PC-3 (cell line): ENCODE data around the gene JAML. TPM values are rescaled to one million over a fixed set of nuclear protein-coding genes. Genes with fewer than 3 reads are reported as not detected.

ENCODE experiments used
- ATAC-seq: fragments of 200-7000 bp; cut with Tn5 transposase; 2 replicates; pipeline ENCODE4 v1.9.1; 2020; ENCODE audit warnings: mild to moderate bottlenecking, moderate library complexity
- BruUV-seq: library from RNA; stranded (reverse); fragments of 400-500 nt; replicated peaks from 2 replicates; lab custom pipeline; 2021; lab: Mats Ljungman, UMichigan
- CTCF ChIA-PET: fragments of 300-600 bp; sonication (Branson Sonifier 250); formaldehyde crosslinking; loops from one replicate; lab custom pipeline; 2022; ENCODE audit warnings: antibody characterized with exemption; lab: Charles Lee
- POLR2A ChIA-PET: fragments of 300-600 bp; sonication (Branson Sonifier 250); formaldehyde crosslinking; loops from one replicate; lab custom pipeline; 2022; ENCODE audit warnings: antibody characterized with exemption; ENCODE audit not compliant: unreplicated experiment; lab: Charles Lee
- DNase-seq: peaks from one replicate; pipeline ENCODE4 v3.0.0-alpha.2; 2015
- H2AFZ ChIP-seq: fragments of 300-600 bp; sonication (generic); 2 replicates; pipeline ENCODE4 v1.6.0; 2016; ENCODE audit warnings: antibody characterized with exemption, low read length
- H3F3A ChIP-seq: fragments of 300-600 bp; sonication (generic); one replicate; pipeline ENCODE4 v1.6.0; 2017; ENCODE audit warnings: antibody characterized with exemption, low read length, control low read depth, mild to moderate bottlenecking; ENCODE audit not compliant: unreplicated experiment
- H3K27ac ChIP-seq: fragments of 300-600 bp; sonication (generic); 2 replicates; pipeline ENCODE4 v1.5.1; 2016; ENCODE audit warnings: mild to moderate bottlenecking, low read length
- H3K27me3 ChIP-seq: fragments of 300-600 bp; sonication (generic); 2 replicates; pipeline ENCODE4 v1.6.1; 2016; ENCODE audit warnings: low read length, mixed read lengths
- H3K36me3 ChIP-seq: fragments of 300-600 bp; sonication (generic); 2 replicates; pipeline ENCODE4 v1.6.1; 2016; ENCODE audit warnings: low read depth, mixed run types, low read length, mixed read lengths
- H3K4me1 ChIP-seq: fragments of 300-600 bp; sonication (generic); 2 replicates; pipeline ENCODE4 v1.5.1; 2016; ENCODE audit warnings: low read length; ENCODE audit not compliant: insufficient read depth
- H3K4me2 ChIP-seq: fragments of 300-600 bp; sonication (generic); 2 replicates; pipeline ENCODE4 v1.6.0; 2016; ENCODE audit warnings: low read length
- H3K4me3 ChIP-seq: fragments of 300-600 bp; sonication (generic); 2 replicates; pipeline ENCODE4 v1.5.1; 2016; ENCODE audit warnings: mild to moderate bottlenecking, low read length, mixed read lengths
- H3K79me2 ChIP-seq: fragments of 300-600 bp; sonication (generic); 2 replicates; pipeline ENCODE4 v1.6.1; 2017; ENCODE audit warnings: low read length, mixed read lengths
- H3K9ac ChIP-seq: fragments of 300-600 bp; sonication (generic); 2 replicates; pipeline ENCODE4 v1.6.0; 2016; ENCODE audit warnings: mild to moderate bottlenecking, low read length
- H3K9me2 ChIP-seq: fragments of 300-600 bp; sonication (generic); replicated peaks from 2 replicates; pipeline ENCODE4 v1.6.1; 2016; ENCODE audit warnings: mixed run types, low read length, mixed read lengths
- H3K9me3 ChIP-seq: fragments of 300-600 bp; sonication (generic); 2 replicates; pipeline ENCODE4 v1.6.1; 2016; ENCODE audit warnings: low read length, mixed read lengths
- H4K20me1 ChIP-seq: fragments of 300-600 bp; sonication (generic); 2 replicates; pipeline ENCODE4 v1.6.1; 2016; ENCODE audit warnings: low read length, mixed read lengths
- EZH2 ChIP-seq: fragments of 300-600 bp; sonication (generic); IDR thresholded peaks from one replicate; pipeline ENCODE4 v1.6.1; 2017; ENCODE audit warnings: antibody characterized with exemption, mild to moderate bottlenecking, low read length; ENCODE audit not compliant: unreplicated experiment
- EZH2phosphoT487 ChIP-seq: fragments of 300-600 bp; sonication (generic); IDR thresholded peaks from 2 replicates; pipeline ENCODE4 v1.6.1; 2018; ENCODE audit warnings: mild to moderate bottlenecking, antibody characterized with exemption, low read length, borderline replicate concordance
- intact Hi-C: fragments of 100-400 bp; cut with micrococcal nuclease; formaldehyde crosslinking; loops from 2 replicates; pipeline ENCODE4 v1.9.0; 2023
- total RNA-seq: library from RNA; depleted of rRNA; stranded (reverse); fragments of >200 nt; gene quantifications from 2 replicates; pipeline ENCODE4 v1.2.3, GENCODE V29; 2014
- TF ChIP-seq, protein P1 (sequence below): fragments of 300-600 bp; sonication (generic); conservative IDR thresholded peaks from 2 replicates; pipeline ENCODE4 v1.5.1; 2017; ENCODE audit warnings: antibody characterized with exemption, low read depth, mild to moderate bottlenecking, low read length

The JAML gene
- total RNA-seq, 1 experiment from 2014 or later: not detected

DNA sequence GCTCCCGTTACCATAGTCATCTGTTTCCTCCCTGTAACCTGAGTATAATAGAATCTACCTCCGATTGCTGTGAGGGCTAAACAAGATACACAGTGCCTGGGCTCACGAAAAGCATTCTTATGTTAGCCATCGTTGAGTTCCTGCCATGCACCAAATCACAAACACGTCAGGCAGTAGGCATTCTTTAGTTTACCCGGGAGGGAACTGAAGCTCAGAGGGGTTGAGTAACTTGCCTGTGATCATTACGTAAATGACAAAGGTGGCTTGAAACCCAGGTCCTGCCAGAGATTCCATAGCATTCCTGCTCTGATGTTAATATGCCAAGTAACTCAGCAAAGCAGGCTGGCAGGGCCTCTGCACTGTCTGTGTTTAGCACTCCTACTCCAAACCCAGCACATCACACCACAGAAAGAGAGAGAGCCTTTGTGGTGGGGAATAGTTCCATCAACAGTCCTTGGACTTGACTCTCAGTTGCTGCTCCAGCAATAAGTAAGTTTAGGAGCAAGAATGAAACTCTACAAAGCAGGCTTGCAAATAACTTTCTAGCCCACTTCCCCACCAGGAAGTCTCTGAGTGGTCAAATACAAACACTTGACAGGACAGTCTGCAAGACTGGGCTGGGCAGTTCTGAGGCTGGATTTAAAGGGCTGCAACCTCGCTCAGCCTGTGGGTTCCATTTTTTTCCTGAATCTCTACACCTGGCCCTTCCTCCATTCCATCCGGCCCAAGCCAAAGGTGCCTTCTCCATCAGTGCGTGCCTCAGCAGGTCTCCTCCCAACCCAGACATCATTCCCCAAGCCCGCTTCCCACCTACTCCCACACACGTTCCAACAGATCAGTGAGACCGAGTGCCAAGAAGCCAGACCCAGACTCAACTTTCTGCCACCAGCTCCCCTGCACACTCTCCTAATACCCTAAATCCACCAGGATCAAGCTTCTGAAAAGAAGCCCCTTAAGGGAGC lies 49.5 kb downstream of the JAML start:
- H3K9me3 ChIP-seq: no peaks in the 10 kb centered on the region
- CTCF ChIA-PET: no interaction called here
- peaks cover 4% of the 10 kb centered on the region for H3K27me3 ChIP-seq
- H3K4me1 ChIP-seq: peaks cover 19% of the 10 kb centered on the region
- H3K36me3 ChIP-seq: no peaks in the 10 kb centered on the region
- intact Hi-C loops: no loop called here
- H3K27ac ChIP-seq: no peak overlapping the region
- H3F3A ChIP-seq: no peaks in the 10 kb centered on the region
- no peak overlapping the region for H3K9ac ChIP-seq
- no TSS peak for BruUV-seq
- TF ChIP-seq, protein P1, sequence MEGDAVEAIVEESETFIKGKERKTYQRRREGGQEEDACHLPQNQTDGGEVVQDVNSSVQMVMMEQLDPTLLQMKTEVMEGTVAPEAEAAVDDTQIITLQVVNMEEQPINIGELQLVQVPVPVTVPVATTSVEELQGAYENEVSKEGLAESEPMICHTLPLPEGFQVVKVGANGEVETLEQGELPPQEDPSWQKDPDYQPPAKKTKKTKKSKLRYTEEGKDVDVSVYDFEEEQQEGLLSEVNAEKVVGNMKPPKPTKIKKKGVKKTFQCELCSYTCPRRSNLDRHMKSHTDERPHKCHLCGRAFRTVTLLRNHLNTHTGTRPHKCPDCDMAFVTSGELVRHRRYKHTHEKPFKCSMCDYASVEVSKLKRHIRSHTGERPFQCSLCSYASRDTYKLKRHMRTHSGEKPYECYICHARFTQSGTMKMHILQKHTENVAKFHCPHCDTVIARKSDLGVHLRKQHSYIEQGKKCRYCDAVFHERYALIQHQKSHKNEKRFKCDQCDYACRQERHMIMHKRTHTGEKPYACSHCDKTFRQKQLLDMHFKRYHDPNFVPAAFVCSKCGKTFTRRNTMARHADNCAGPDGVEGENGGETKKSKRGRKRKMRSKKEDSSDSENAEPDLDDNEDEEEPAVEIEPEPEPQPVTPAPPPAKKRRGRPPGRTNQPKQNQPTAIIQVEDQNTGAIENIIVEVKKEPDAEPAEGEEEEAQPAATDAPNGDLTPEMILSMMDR: no peak
- no peak for TF ChIP-seq EZH2
- no peak for TF ChIP-seq EZH2phosphoT487
- H3K4me2 ChIP-seq: peak overlapping the region; percentile 55
- no peak overlapping the region for H3K4me3 ChIP-seq
- H3K79me2 ChIP-seq: no peaks in the 10 kb centered on the region
- H4K20me1 ChIP-seq: no peaks in the 10 kb centered on the region
- POLR2A ChIA-PET: no interaction called here
- peak overlapping the region; percentile 49 for H2AFZ ChIP-seq
- DNase-seq: peak; percentile 77
- ATAC-seq: peak; percentile 42; the same call in 1 of the 2 replicates
- no peaks in the 10 kb centered on the region for H3K9me2 ChIP-seq

DNA sequence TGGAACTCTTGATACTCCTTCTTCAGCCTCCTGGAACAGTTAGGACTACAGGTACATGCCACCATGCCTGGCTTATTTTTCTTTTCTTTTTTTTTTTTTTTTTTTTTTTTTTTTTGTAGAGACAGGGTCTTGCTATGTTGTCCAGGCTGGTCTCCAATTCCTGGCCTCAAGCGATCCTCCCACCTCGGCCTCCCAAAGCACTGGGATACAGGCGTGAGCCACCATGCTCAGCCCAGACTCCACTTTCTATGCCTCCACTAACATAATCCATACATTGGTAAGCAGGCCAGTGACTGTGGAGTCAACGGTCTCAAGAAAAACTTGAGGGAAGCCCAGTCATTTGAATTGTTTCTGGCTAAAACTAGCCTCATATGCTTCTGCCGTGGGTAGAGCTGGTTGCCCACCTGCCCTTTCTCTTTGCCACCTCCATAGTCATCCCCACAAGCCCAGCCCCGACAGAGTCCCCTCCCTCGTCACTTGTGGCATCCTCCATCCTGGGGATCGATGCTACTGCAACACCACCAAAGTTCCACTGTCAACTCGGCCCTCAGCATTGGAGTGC lies 50.7 kb downstream of the JAML start:
- Histone ChIP-seq H3K27ac (no peak overlapping the region), H3K4me3 (no peak overlapping the region), H2AFZ (no peak overlapping the region), H4K20me1 (no peaks in the 10 kb centered on the region), H3F3A (no peaks in the 10 kb centered on the region), H3K27me3 (peaks cover 16% of the 10 kb centered on the region), H3K9me3 (no peaks in the 10 kb centered on the region), H3K4me1 (peaks cover 19% of the 10 kb centered on the region), H3K4me2 (no peak overlapping the region), H3K9ac (no peak overlapping the region), H3K79me2 (no peaks in the 10 kb centered on the region), H3K9me2 (no peaks in the 10 kb centered on the region), H3K36me3 (no peaks in the 10 kb centered on the region)
- POLR2A ChIA-PET: no interaction called here
- TF ChIP-seq EZH2phosphoT487 (no peak), EZH2 (no peak)
- TF ChIP-seq, protein P1: no peak
- intact Hi-C loops: no loop called here
- ATAC-seq (no peak), DNase-seq (no peak)
- BruUV-seq: no TSS peak
- CTCF ChIA-PET: no interaction called here
